Activated CD8-positive, alpha-beta T cell treated with anti-CD3 and anti-CD28 coated beads, Interleukin-2, amount 10 ng/mL, durations not matched to agents 7 days and 5 days (primary cell): ENCODE results near the gene SERPINB4. TPM values are rescaled to one million over a fixed set of nuclear protein-coding genes. Genes with fewer than 3 reads are reported as not detected.
"Not testable (repeated sequence)": the region's sequence is repeated elsewhere in the genome, so short reads cannot be mapped to it uniquely, and the experiment has no call there.

Experiments
- ATAC-seq: fragments of 150-1000 bp; cut with Tn5 transposase; one replicate; pipeline ENCODE4 v1.10.0; 2021; ENCODE audit warnings: moderate library complexity
- CTCF ChIA-PET: fragments of 350-600 bp; sonication (Branson Sonifier 250); formaldehyde crosslinking; loops from one replicate; lab custom pipeline; 2021; ENCODE audit warnings: antibody characterized with exemption; lab: Charles Lee
- POLR2A ChIA-PET: fragments of 350-600 bp; sonication (Branson Sonifier 250); formaldehyde crosslinking; loops from one replicate; lab custom pipeline; 2021; ENCODE audit warnings: antibody characterized with exemption; lab: Charles Lee
- DNase-seq: peaks from one replicate; pipeline ENCODE4 v3.0.0-alpha.2; 2020
- H3K27ac Mint-ChIP-seq: one replicate; pipeline ENCODE4 v1.8.0; 2021; ENCODE audit warnings: mild to moderate bottlenecking, mixed read lengths
- H3K27me3 Mint-ChIP-seq: one replicate; pipeline ENCODE4 v1.8.0; 2021; ENCODE audit warnings: low read depth, mixed read lengths
- H3K36me3 Mint-ChIP-seq: one replicate; pipeline ENCODE4 v1.8.0; 2021; ENCODE audit warnings: low read depth, mixed read lengths
- H3K4me1 Mint-ChIP-seq: one replicate; pipeline ENCODE4 v1.8.0; 2021; ENCODE audit warnings: low read depth, mixed read lengths
- H3K4me3 Mint-ChIP-seq: one replicate; pipeline ENCODE4 v1.8.0; 2021; ENCODE audit warnings: mild to moderate bottlenecking, mixed read lengths
- H3K9me3 Mint-ChIP-seq: one replicate; pipeline ENCODE4 v1.8.0; 2022; ENCODE audit warnings: mixed read lengths; ENCODE audit not compliant: insufficient read depth
- total RNA-seq, 2 experiments: library from RNA; stranded (reverse); gene quantifications; one replicate each; pipeline ENCODE4 v1.2.3, GENCODE V29; 2021

The SERPINB4 gene
- not detected for total RNA-seq

GRCh38 chr18:63644142-63644541 is at the start of gene SERPINB4:
TSS of gene SERPINB4 (minus strand) at chr18:63644256. CDS start at chr18:63643577, 679 bp downstream.
- H3K4me3 Mint-ChIP-seq, CTCF ChIA-PET, H3K9me3 Mint-ChIP-seq, H3K27me3 Mint-ChIP-seq, H3K27ac Mint-ChIP-seq, ATAC-seq, H3K4me1 Mint-ChIP-seq, DNase-seq, H3K36me3 Mint-ChIP-seq, POLR2A ChIA-PET: not testable (repeated sequence)

DNA sequence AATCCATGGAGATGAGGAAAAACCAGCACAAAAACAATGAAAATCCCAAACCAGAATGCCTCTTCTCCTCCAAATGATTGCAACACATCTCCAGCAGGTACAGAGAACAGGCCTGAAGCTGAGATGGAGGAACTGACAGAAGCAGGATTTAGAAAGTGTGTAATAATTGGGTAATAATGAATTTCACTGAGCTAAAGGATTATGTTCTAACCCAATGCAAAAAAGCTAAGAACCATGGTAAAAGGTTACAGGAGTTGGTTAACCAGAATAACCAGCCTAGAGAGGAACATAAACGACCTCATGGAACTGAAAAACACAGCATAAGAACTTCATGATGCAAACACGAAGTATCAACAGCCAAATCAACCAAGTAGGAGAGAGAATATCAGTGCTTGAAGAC is 45.0 kb upstream of the SERPINB4 start:
- Mint-ChIP-seq H3K4me3 (no peak overlapping the region), H3K9me3 (peaks cover 11% of the 10 kb centered on the region), H3K27me3 (no peaks in the 10 kb centered on the region), H3K36me3 (no peaks in the 10 kb centered on the region), H3K27ac (no peak overlapping the region), H3K4me1 (no peaks in the 10 kb centered on the region)
- DNase-seq (no peak), ATAC-seq (no peak)
- POLR2A ChIA-PET, result no interaction called here
- CTCF ChIA-PET, result no interaction called here

- H3K4me3 Mint-ChIP-seq, result no peak overlapping the region
- ATAC-seq (no peak), DNase-seq (no peak)
- H3K4me1 Mint-ChIP-seq, result no peaks in the 10 kb centered on the region
- no peaks in the 10 kb centered on the region for H3K27me3 Mint-ChIP-seq
- H3K9me3 Mint-ChIP-seq, result no peaks in the 10 kb centered on the region
- ChIA-PET POLR2A (no interaction called here), CTCF (no interaction called here)
- no peaks in the 10 kb centered on the region for H3K36me3 Mint-ChIP-seq
- no peak overlapping the region for H3K27ac Mint-ChIP-seq
These were observed 42.8 kb upstream of the SERPINB4 start for GRCh38 chr18:63686871-63687270.

GRCh38 chr18:63684718-63685117 is 40.7 kb upstream of the SERPINB4 start:
- ChIA-PET CTCF (no interaction called here), POLR2A (no interaction called here)
- H3K27me3 Mint-ChIP-seq, result no peaks in the 10 kb centered on the region
- H3K9me3 Mint-ChIP-seq, result no peaks in the 10 kb centered on the region
- DNase-seq (no peak), ATAC-seq (no peak)
- no peak overlapping the region for H3K4me3 Mint-ChIP-seq
- H3K27ac Mint-ChIP-seq, result no peak overlapping the region
- no peaks in the 10 kb centered on the region for H3K4me1 Mint-ChIP-seq
- no peaks in the 10 kb centered on the region for H3K36me3 Mint-ChIP-seq

GRCh38 chr18:63683890-63684289 is 39.8 kb upstream of the SERPINB4 start:
- H3K27me3 Mint-ChIP-seq, result no peaks in the 10 kb centered on the region
- no peaks in the 10 kb centered on the region for H3K4me1 Mint-ChIP-seq
- H3K9me3 Mint-ChIP-seq, result no peaks in the 10 kb centered on the region
- no peaks in the 10 kb centered on the region for H3K36me3 Mint-ChIP-seq
- H3K4me3 Mint-ChIP-seq, result no peak overlapping the region
- ChIA-PET CTCF (no interaction called here), POLR2A (no interaction called here)
- no peak overlapping the region for H3K27ac Mint-ChIP-seq
- DNase-seq, result no peak
- no peak for ATAC-seq

- Mint-ChIP-seq H3K9me3 (no peaks in the 10 kb centered on the region), H3K4me3 (no peak overlapping the region), H3K4me1 (no peaks in the 10 kb centered on the region), H3K27me3 (no peaks in the 10 kb centered on the region), H3K36me3 (no peaks in the 10 kb centered on the region), H3K27ac (no peak overlapping the region)
- POLR2A ChIA-PET, result no interaction called here
- ATAC-seq (no peak), DNase-seq (no peak)
- CTCF ChIA-PET, result no interaction called here
These were observed 39.1 kb upstream of the SERPINB4 start for GRCh38 chr18:63683152-63683551.

DNA sequence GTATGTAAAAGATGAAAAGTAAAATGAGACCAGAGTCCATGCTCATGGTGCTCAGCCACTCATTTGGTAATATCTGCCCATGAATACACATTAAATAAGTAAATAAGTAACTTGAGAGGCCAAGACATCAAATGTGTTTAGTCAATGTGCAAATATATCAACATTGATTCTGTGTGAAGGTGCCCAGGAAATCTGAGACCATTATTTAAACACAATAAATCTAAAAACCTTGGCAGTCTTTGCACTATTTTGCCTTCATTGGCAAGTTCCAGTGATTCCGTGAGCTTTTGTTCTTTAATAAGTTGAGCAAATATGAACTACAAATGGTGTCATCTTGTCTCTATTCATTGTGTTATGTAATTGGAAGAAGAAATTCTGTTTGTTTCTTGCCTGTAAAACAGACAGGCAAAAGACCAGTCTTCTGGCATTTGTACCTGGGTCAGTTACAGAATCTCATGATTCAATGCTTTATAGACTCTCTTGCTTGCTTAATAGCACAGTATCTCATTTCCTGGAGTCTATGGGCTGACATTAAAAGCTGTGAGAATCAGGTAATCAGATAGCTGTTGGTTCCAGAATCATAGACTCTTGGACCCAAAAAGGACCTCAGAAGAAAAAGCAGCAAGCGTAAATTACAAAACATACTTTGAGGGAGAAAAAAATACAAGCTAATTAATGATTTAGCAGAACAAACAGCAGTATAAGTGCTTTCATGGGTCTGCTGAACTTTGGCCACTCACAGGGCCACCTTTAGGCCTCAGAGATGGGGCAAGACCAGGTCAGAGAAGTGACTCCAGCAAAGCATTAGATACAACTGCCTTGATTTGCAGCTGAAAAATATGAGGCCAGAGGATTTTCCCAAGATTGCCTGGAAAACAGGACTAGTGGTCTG is 37.6 kb upstream of the SERPINB4 start:
- Mint-ChIP-seq H3K27ac (no peak overlapping the region), H3K36me3 (no peaks in the 10 kb centered on the region), H3K4me3 (no peak overlapping the region), H3K9me3 (no peaks in the 10 kb centered on the region), H3K4me1 (no peaks in the 10 kb centered on the region), H3K27me3 (no peaks in the 10 kb centered on the region)
- DNase-seq (no peak), ATAC-seq (no peak)
- ChIA-PET CTCF (no interaction called here), POLR2A (no interaction called here)

DNA sequence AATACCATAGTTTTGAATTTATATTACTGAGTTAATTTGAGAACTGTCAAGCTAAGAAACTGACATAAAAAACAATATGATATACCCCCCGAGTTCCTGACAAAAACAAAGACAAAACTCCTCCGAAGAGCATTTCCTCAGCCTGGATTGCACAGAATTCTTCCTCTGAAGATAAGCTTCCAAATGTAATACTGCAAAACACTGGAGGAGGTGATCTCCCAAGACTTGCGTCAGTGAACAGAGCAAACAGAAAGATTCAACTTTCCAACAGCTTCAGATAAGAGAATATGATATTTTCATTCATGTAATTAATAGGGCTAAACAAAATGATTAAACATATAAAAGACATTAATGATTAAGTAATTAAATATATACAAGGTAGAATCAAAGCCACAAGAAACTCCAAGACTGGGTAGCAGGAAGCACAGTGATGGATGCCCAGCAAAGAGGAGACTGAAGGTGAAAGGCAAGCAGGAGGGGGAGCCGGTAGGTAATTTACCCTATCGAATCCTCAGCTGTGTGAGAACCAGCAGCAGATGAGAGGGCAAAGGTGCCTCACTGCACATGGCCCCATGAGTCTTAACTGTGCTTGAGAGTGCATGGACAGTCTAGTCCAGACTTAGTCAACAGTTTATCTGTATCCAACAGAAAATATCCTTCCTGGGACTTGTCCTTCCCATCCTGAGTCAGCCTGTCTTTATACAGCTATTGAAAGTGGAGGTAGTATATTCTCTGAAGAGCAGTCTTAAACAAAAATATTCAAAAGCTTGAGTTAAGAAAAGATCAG is 36.0 kb upstream of the SERPINB4 start:
- no peaks in the 10 kb centered on the region for H3K4me1 Mint-ChIP-seq
- no peaks in the 10 kb centered on the region for H3K9me3 Mint-ChIP-seq
- CTCF ChIA-PET, result no interaction called here
- ATAC-seq (no peak), DNase-seq (no peak)
- no peaks in the 10 kb centered on the region for H3K27me3 Mint-ChIP-seq
- no peak overlapping the region for H3K4me3 Mint-ChIP-seq
- POLR2A ChIA-PET, result no interaction called here
- H3K27ac Mint-ChIP-seq, result no peak overlapping the region
- H3K36me3 Mint-ChIP-seq, result no peaks in the 10 kb centered on the region

DNA sequence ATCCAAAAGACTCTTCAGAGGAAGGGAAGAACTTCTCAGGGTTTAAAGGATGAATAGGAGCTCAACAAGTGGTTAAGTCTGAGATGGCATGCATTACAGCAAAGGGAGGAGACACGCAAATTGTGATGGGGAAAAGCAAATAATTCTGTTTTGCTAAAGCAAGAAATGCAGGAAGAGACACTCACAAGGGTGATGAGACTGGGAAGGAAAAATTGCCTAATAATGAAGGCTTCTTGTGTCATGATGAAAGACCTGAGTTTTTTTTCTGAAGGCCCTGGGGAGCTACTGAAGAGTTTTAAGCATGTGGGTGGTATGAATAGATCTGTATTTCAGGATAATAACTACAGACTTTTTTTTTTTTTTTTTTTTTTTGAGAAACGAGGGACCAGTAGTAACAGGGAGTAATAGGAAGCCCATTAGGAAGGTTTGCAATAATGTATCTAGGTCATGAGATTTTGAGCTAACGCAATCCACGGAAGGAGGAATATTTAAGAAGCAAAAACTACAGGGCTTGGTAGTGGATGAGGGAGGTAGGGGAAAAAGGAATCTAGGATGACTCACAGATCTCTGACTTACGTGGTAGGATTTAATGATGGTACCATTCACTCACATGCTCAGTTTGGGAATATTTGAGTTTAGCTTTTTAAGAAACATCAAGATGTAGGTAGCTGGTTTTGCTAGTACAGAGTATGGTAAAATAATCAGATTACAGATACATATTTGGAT is 33.6 kb upstream of the SERPINB4 start:
- no peak overlapping the region for H3K27ac Mint-ChIP-seq
- H3K36me3 Mint-ChIP-seq, result no peaks in the 10 kb centered on the region
- ChIA-PET POLR2A (no interaction called here), CTCF (interaction anchor here (1.3 kb wide), 1 partner anchor 160 kb away, joined by 6 read pairs; no protein-coding TSS in a partner anchor)
- H3K27me3 Mint-ChIP-seq, result no peaks in the 10 kb centered on the region
- no peak for DNase-seq
- no peaks in the 10 kb centered on the region for H3K4me1 Mint-ChIP-seq
- no peak for ATAC-seq
- no peak overlapping the region for H3K4me3 Mint-ChIP-seq
- H3K9me3 Mint-ChIP-seq, result no peaks in the 10 kb centered on the region

GRCh38 chr18:63676526-63677323 is 32.7 kb upstream of the SERPINB4 start:
- ATAC-seq (no peak), DNase-seq (no peak)
- POLR2A ChIA-PET, result no interaction called here
- Mint-ChIP-seq H3K27me3 (no peaks in the 10 kb centered on the region), H3K27ac (no peak overlapping the region), H3K4me1 (no peaks in the 10 kb centered on the region), H3K36me3 (no peaks in the 10 kb centered on the region), H3K4me3 (no peak overlapping the region), H3K9me3 (no peaks in the 10 kb centered on the region)
- CTCF ChIA-PET, result no interaction called here

GRCh38 chr18:63664571-63664970 is 20.5 kb upstream of the SERPINB4 start:
- H3K27me3 Mint-ChIP-seq, result no peaks in the 10 kb centered on the region
- ATAC-seq (no peak), DNase-seq (no peak)
- POLR2A ChIA-PET, result interaction anchor here (0.7 kb wide), 1 partner anchor 1469 kb away, joined by 3 read pairs; no protein-coding TSS in a partner anchor
- H3K36me3 Mint-ChIP-seq, result no peaks in the 10 kb centered on the region
- no peaks in the 10 kb centered on the region for H3K9me3 Mint-ChIP-seq
- H3K27ac Mint-ChIP-seq, result no peak overlapping the region
- no peaks in the 10 kb centered on the region for H3K4me1 Mint-ChIP-seq
- H3K4me3 Mint-ChIP-seq, result no peak overlapping the region
- CTCF ChIA-PET, result no interaction called here
